Forelimb muscle (tissue), 1 donor: ENCODE measurements around the gene WNK2. TPM values are rescaled to one million over a fixed set of nuclear protein-coding genes. Genes with fewer than 3 reads are reported as not detected.
"Not testable (repeated sequence)": the region's sequence is repeated elsewhere in the genome, so short reads cannot be mapped to it uniquely, and the experiment has no call there.

Experiments
- DNase-seq: peaks from one replicate; pipeline ENCODE4 v3.0.0-alpha.2; 2013; ENCODE audit warnings: low read depth
- polyA plus RNA-seq: library from polyadenylated mRNA; unstranded; fragments of 120-200 nt; gene quantifications from one replicate; pipeline ENCODE4 v1.2.1, GENCODE V29; 2013; ENCODE audit not compliant: insufficient read length

WNK2 gene
- 16.4 TPM for polyA plus RNA-seq

GRCh38 chr9:93183663-93184431, at the start of gene WNK2:
Gene WNK2, plus strand, starts transcription at chr9:93184139. Its CDS starts 791 bp downstream, at chr9:93184930.
- DNase-seq: no peak

- DNase-seq: no peak
Observed at GRCh38 chr9:93134740-93135444, 49.0 kb upstream of the WNK2 start.

GRCh38 chr9:93136011-93136440, 47.9 kb upstream of the WNK2 start:
- no peak for DNase-seq

GRCh38 chr9:93137362-93137761, 46.6 kb upstream of the WNK2 start:
- no peak for DNase-seq

GRCh38 chr9:93138171-93138764, 45.7 kb upstream of the WNK2 start:
- DNase-seq: no peak

- no peak for DNase-seq
Observed at GRCh38 chr9:93139365-93140182, 44.4 kb upstream of the WNK2 start.

- DNase-seq: no peak
Observed at GRCh38 chr9:93141771-93142483, 42.0 kb upstream of the WNK2 start.

- DNase-seq: no peak
Observed at GRCh38 chr9:93143830-93144530, 40.0 kb upstream of the WNK2 start.

- DNase-seq: not testable (repeated sequence)
Observed at GRCh38 chr9:93146696-93147095, 37.2 kb upstream of the WNK2 start.

- DNase-seq: no peak
Observed at GRCh38 chr9:93147632-93148031, 36.3 kb upstream of the WNK2 start.

GRCh38 chr9:93148721-93149120, 35.2 kb upstream of the WNK2 start:
- DNase-seq: no peak

- DNase-seq: no peak
Observed at GRCh38 chr9:93149361-93149760, 34.6 kb upstream of the WNK2 start.

GRCh38 chr9:93151097-93151784, 32.7 kb upstream of the WNK2 start:
- no peak for DNase-seq

- DNase-seq: no peak
Observed at GRCh38 chr9:93154293-93154903, 29.5 kb upstream of the WNK2 start.

- DNase-seq: no peak
Observed at GRCh38 chr9:93155716-93156474, 28.0 kb upstream of the WNK2 start.

GRCh38 chr9:93156475-93157008, 27.4 kb upstream of the WNK2 start:
- no peak for DNase-seq

- DNase-seq: no peak
Observed at GRCh38 chr9:93159601-93160471, 24.1 kb upstream of the WNK2 start.
